Measurements from ENCODE around the gene IRX2.

Gene IRX2

GRCh38 chr5:2740051-2740875 is 11.2 kb downstream of the IRX2 start:
- H3K4me3 ChIP-seq (ENCODE audit: low read depth, low read length): no peak overlapping the region
- H3K4me1 ChIP-seq: no peaks in the 10 kb centered on the region
- H3K9me3 ChIP-seq: no peaks in the 10 kb centered on the region
- no peaks in the 10 kb centered on the region for H3K36me3 ChIP-seq
- no peak for TF ChIP-seq CTCF (IDR thresholded peaks at IDR 0.05; ENCODE audit: low read depth, low read length)
- peaks cover 18% of the 10 kb centered on the region for H3K27me3 ChIP-seq
- no peak for DNase-seq

GRCh38 chr5:2739360-2740050 is 12.0 kb downstream of the IRX2 start:
- no peak for TF ChIP-seq CTCF (IDR thresholded peaks at IDR 0.05; ENCODE audit: low read depth, low read length)
- no peaks in the 10 kb centered on the region for H3K4me1 ChIP-seq
- no peak overlapping the region for H3K4me3 ChIP-seq (ENCODE audit: low read depth, low read length)
- DNase-seq: no peak
- H3K36me3 ChIP-seq: no peaks in the 10 kb centered on the region
- no peaks in the 10 kb centered on the region for H3K9me3 ChIP-seq
- H3K27me3 ChIP-seq: peaks cover 18% of the 10 kb centered on the region

- Histone ChIP-seq H3K4me1 (no peaks in the 10 kb centered on the region), H3K27me3 (peaks cover 18% of the 10 kb centered on the region), H3K36me3 (no peaks in the 10 kb centered on the region), H3K4me3 (ENCODE audit: low read depth, low read length) (no peak overlapping the region), H3K9me3 (no peaks in the 10 kb centered on the region)
- no peak for DNase-seq
- TF ChIP-seq CTCF (IDR thresholded peaks at IDR 0.05; ENCODE audit: low read depth, low read length): no peak
Observed at GRCh38 chr5:2738700-2739359, 12.6 kb downstream of the IRX2 start.

GRCh38 chr5:2738156-2738699 is 13.2 kb downstream of the IRX2 start:
- no peak for TF ChIP-seq CTCF (IDR thresholded peaks at IDR 0.05; ENCODE audit: low read depth, low read length)
- Histone ChIP-seq H3K4me3 (ENCODE audit: low read depth, low read length) (no peak overlapping the region), H3K4me1 (no peaks in the 10 kb centered on the region), H3K36me3 (no peaks in the 10 kb centered on the region), H3K9me3 (no peaks in the 10 kb centered on the region), H3K27me3 (peaks cover 14% of the 10 kb centered on the region)
- DNase-seq: no peak

- no peak for TF ChIP-seq CTCF (IDR thresholded peaks at IDR 0.05; ENCODE audit: low read depth, low read length)
- Histone ChIP-seq H3K4me3 (ENCODE audit: low read depth, low read length) (no peak overlapping the region), H3K4me1 (no peaks in the 10 kb centered on the region), H3K9me3 (no peaks in the 10 kb centered on the region), H3K36me3 (no peaks in the 10 kb centered on the region), H3K27me3 (peaks cover 14% of the 10 kb centered on the region)
- no peak for DNase-seq
Observed at GRCh38 chr5:2737273-2738155, 14.0 kb downstream of the IRX2 start.
